Breast epithelium (tissue), 4 donors: Measurements from ENCODE around the gene TTC7B. TPM values are rescaled to one million over a fixed set of nuclear protein-coding genes. Genes with fewer than 3 reads are reported as not detected.

Experiments
- DNase-seq, 2 donors: peaks; one replicate each; pipeline ENCODE4 v3.0.0-alpha.2; 2019; ENCODE audit warnings: low spot score in 2 of 2
- H3K27ac ChIP-seq, 2 donors: fragments of 200-600 bp; sonication (generic) in 1 of 2; one replicate each; pipeline ENCODE4 v1.5.1; 2016 to 2019; ENCODE audit warnings: mild to moderate bottlenecking in 1 of 2
- H3K27me3 ChIP-seq, 2 donors: fragments of 200-600 bp; sonication (generic) in 1 of 2; one replicate each; pipeline versions ENCODE4 v1.5.1 to v1.6.0; 2017 to 2019; ENCODE audit warnings: control low read depth in 1 of 2, mild to moderate bottlenecking in 1 of 2
- H3K36me3 ChIP-seq: fragments of 200-600 bp; one replicate; pipeline ENCODE4 v1.5.1; 2019
- H3K4me1 ChIP-seq, 2 donors: fragments of 200-600 bp; sonication (generic); one replicate each; pipeline ENCODE4 v1.5.1; 2016 to 2019; ENCODE audit warnings: control low read depth in 1 of 2
- H3K4me3 ChIP-seq, 3 donors: fragments of 200-600 bp; sonication (generic); 1 replicate in 2 of 3; 2 replicates in 1 of 3; pipeline ENCODE4 v1.5.1; 2016 to 2019; ENCODE audit warnings: mild to moderate bottlenecking in 3 of 3, moderate library complexity in 2 of 3
- H3K9me3 ChIP-seq, 2 donors: fragments of 200-600 bp; sonication (generic) in 1 of 2; one replicate each; pipeline ENCODE4 v1.5.1; 2016 to 2019; ENCODE audit warnings: control low read depth in 1 of 2
- POLR2A ChIP-seq: fragments of 450-650 bp; IDR thresholded peaks from one replicate; pipeline ENCODE4 v1.6.1; 2016; ENCODE audit warnings: antibody characterized with exemption, mild to moderate bottlenecking, moderate library complexity
- POLR2AphosphoS5 ChIP-seq, 3 donors: sonication (generic); formaldehyde crosslinking; IDR thresholded peaks; one replicate each; pipeline ENCODE4 v1.6.1; 2017; ENCODE audit warnings: antibody characterized with exemption in 3 of 3
- intact Hi-C: fragments of 100-400 bp; cut with DNase I; formaldehyde crosslinking; loops from one replicate; pipeline ENCODE4 v1.15.1; 2023; ENCODE audit warnings: low total_unique reads
- total RNA-seq, 3 donors: library from RNA; depleted of rRNA; stranded (reverse); fragments of >200 nt; gene quantifications; one replicate each; pipeline ENCODE4 v1.1.0, GENCODE V29; 2016
- TF ChIP-seq, protein P1 (sequence below), 3 donors: fragments of 450-650 bp; IDR thresholded peaks; one replicate each; pipeline ENCODE4 v1.5.1; 2016 to 2017; ENCODE audit warnings: antibody characterized with exemption in 3 of 3, mild to moderate bottlenecking in 3 of 3, moderate library complexity in 3 of 3

TTC7B gene
- total RNA-seq, 3 donors from 2014 or later, result 14.0 to 29.1 (median 22.0) TPM

DNA sequence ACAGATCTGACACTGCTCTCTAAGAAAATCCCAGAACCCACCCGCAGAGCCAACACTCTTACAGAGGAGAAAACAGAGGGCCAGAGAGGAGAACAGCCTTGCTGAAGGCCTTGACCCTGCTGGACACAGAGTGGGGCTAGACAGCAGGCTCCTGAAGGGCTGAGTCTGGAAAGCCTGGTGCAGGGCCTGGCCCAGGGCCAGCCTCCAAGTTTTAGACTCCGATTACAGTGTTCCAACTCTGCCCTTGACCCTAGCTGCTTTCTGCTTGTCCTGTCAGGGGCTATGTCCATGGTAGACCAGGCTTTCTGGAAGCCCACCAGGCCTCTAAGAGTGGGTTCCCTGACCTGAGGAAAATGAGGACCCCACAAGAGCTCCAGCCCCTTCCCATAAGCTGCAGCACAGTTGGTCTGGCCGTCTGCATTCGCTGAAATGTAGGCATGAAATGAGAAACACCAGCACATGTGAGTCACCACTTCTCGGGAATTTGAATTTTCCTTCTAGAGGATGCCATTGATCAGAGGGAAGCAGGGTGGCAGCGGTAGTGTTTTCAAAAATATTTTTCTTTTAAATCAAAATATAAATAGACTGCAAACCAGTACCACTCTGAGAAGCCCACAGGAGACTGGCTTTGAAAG lies 265.0 kb downstream of the TTC7B start:
- H3K4me3 ChIP-seq, result no peak overlapping the region
- TF ChIP-seq POLR2A (no peak), POLR2AphosphoS5 (IDR thresholded peaks at IDR 0.05) (no peak)
- TF ChIP-seq, protein P1, sequence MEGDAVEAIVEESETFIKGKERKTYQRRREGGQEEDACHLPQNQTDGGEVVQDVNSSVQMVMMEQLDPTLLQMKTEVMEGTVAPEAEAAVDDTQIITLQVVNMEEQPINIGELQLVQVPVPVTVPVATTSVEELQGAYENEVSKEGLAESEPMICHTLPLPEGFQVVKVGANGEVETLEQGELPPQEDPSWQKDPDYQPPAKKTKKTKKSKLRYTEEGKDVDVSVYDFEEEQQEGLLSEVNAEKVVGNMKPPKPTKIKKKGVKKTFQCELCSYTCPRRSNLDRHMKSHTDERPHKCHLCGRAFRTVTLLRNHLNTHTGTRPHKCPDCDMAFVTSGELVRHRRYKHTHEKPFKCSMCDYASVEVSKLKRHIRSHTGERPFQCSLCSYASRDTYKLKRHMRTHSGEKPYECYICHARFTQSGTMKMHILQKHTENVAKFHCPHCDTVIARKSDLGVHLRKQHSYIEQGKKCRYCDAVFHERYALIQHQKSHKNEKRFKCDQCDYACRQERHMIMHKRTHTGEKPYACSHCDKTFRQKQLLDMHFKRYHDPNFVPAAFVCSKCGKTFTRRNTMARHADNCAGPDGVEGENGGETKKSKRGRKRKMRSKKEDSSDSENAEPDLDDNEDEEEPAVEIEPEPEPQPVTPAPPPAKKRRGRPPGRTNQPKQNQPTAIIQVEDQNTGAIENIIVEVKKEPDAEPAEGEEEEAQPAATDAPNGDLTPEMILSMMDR (IDR thresholded peaks at IDR 0.05), result no peak
- H3K27me3 ChIP-seq, result no peaks in the 10 kb centered on the region
- DNase-seq, result no peak
- no peaks in the 10 kb centered on the region for H3K4me1 ChIP-seq
- no peaks in the 10 kb centered on the region for H3K36me3 ChIP-seq
- intact Hi-C loops, result no loop called here
- H3K27ac ChIP-seq, result peak overlapping the region in 1 of 2 donors; percentile 55
- H3K9me3 ChIP-seq, result no peaks in the 10 kb centered on the region

DNA sequence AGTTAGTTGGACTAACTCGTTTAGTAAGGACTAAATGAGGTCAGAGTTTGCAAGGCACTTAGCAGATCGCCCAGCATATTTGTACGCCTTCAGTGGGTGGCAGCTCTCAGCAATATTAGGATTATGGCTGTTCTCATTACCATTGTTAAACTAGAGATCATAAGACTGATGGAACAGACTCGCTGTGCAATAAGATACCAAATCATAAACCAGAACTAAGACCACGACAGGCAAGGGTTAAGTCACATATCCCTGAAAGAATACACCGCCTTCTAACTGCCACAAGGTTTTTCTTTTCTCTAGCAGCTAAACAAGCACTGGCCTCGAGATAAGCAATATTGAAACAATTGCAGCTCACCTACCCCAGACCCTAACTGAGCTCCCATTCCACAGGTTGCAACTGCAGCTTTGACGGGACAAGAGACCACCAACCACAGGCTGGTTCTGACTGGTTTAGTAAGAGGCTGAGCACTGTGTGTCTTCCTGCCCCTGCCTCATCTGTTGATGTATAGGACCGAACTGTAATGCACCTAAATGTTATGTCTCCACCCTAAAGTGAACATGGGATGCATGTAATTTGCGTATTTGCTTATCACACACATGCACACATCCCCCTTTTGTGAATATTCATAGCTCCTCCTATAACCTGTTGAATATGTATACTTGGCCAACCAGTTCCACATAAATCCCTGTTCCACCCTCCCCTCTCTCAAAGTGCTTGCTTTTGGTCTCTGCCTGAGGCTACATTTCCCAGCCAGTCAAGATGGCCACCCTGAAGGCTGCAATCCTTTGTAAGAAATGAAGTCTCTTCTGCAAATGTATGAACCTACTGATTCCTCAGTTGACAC lies 266.2 kb downstream of the TTC7B start:
- no peak overlapping the region for H3K27ac ChIP-seq
- no peak for TF ChIP-seq POLR2A
- no peak for TF ChIP-seq POLR2AphosphoS5 (IDR thresholded peaks at IDR 0.05)
- TF ChIP-seq, protein P1 (IDR thresholded peaks at IDR 0.05), result no peak

DNA sequence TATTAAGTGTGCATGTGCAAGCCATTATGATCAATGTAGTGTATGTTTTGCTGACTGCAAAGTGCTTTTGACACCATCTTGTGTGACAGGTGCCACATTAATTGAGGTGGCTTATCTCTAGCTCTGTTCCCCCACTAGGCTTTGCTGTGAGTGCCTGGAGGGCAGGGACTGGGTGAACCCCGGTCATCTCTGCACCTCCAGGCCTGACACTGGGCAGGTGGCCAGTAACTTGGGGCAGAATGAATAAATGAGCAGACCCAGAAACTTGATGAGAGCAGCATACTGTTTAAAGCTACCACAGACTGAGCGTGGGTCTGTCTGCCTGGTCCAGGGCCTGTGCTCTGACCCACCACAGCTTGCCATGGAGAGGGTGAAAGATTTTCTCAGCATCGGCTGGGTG lies 267.8 kb downstream of the TTC7B start:
- TF ChIP-seq POLR2A, result no peak
- TF ChIP-seq, protein P1 (IDR thresholded peaks at IDR 0.05), result no peak
- no peak for DNase-seq
- Histone ChIP-seq H3K27me3 (no peaks in the 10 kb centered on the region), H3K36me3 (no peaks in the 10 kb centered on the region), H3K4me3 (no peak overlapping the region), H3K9me3 (no peaks in the 10 kb centered on the region), H3K4me1 (no peaks in the 10 kb centered on the region), H3K27ac (no peak overlapping the region)
- intact Hi-C loops, result no loop called here

More for the DNA sequence above, 266.2 kb downstream of the TTC7B start:
- Histone ChIP-seq H3K4me1 (no peaks in the 10 kb centered on the region), H3K9me3 (no peaks in the 10 kb centered on the region), H3K36me3 (no peaks in the 10 kb centered on the region), H3K4me3 (no peak overlapping the region), H3K27me3 (no peaks in the 10 kb centered on the region)
- intact Hi-C loops, result no loop called here
- no peak for DNase-seq

DNA sequence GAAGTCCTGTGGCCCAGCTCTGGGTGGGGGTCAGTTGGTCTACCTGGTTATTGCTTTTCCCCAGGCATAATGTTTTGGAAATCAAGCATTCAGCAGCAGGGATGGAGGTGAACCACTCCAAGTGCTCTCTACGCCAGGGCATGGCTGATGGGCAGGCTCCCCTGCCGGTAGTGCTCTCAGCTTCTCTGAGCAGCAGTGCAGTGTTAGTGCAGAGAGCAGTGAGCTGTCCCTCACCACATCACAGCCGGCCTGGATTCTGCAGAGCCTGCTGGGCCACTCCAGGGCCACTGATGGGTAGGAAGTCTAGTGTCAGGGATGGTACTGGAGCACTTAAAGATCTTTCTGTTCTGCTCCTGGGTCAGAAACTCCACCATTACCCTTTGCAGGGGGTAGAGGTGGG lies 268.3 kb downstream of the TTC7B start:
- Histone ChIP-seq H3K4me1 (no peaks in the 10 kb centered on the region), H3K36me3 (no peaks in the 10 kb centered on the region), H3K27ac (no peak overlapping the region), H3K27me3 (no peaks in the 10 kb centered on the region), H3K9me3 (no peaks in the 10 kb centered on the region), H3K4me3 (no peak overlapping the region)
- intact Hi-C loops, result no loop called here
- no peak for DNase-seq
- TF ChIP-seq, protein P1 (IDR thresholded peaks at IDR 0.05), result no peak
- no peak for TF ChIP-seq POLR2AphosphoS5 (IDR thresholded peaks at IDR 0.05)
- TF ChIP-seq POLR2A, result no peak

DNA sequence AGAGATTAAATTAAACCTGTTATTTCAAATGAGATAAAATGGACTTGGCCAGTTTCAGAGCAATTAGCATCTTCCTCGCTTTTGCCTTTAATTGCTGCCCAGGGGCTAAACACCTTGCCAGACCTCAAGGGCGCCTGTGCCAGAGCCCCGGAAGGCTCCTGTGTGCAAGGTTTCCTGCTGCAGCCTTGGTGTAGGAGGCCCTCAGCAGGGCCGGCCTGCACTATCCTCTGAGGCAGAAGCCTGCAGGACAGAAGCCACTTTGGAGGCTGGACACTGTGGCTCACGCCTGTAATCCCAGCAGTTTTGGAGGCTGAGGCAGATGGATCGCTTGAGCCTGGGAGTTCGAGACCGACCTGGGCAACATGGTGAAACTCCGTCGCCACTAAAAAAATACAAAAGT lies 269.0 kb downstream of the TTC7B start:
- no peak for DNase-seq
- Histone ChIP-seq H3K27ac (no peak overlapping the region), H3K4me1 (no peaks in the 10 kb centered on the region), H3K27me3 (no peaks in the 10 kb centered on the region), H3K9me3 (no peaks in the 10 kb centered on the region), H3K36me3 (no peaks in the 10 kb centered on the region), H3K4me3 (no peak overlapping the region)
- TF ChIP-seq, protein P1 (IDR thresholded peaks at IDR 0.05), result no peak
- TF ChIP-seq POLR2A, result no peak
- intact Hi-C loops, result no loop called here
